H1 (cell line): ENCODE measurements around the gene NEDD4L. TPM values are rescaled to one million over a fixed set of nuclear protein-coding genes. Genes with fewer than 3 reads are reported as not detected.

Experiments used
- FOSL1 ChIP-seq: IDR thresholded peaks from 2 replicates; pipeline ENCODE4 v1.6.1; 2011; ENCODE audit warnings: mild to moderate bottlenecking, low read depth, low read length, moderate library complexity; ENCODE audit not compliant: insufficient read depth
- RXRA ChIP-seq: IDR thresholded peaks from 2 replicates; pipeline ENCODE4 v1.6.1; 2011; ENCODE audit warnings: low read depth, mild to moderate bottlenecking, low read length, moderate library complexity; ENCODE audit not compliant: insufficient read depth
- SP1 ChIP-seq: IDR thresholded peaks from 2 replicates; pipeline ENCODE4 v1.6.1; 2011; ENCODE audit warnings: low read depth, low read length
- polyA plus RNA-seq, 7 experiments: library from polyadenylated mRNA; depleted of rRNA in 3 of 7; stranded (reverse) in 5 of 7; unstranded in 2 of 7; fragments of >200 nt in 5 of 7; fragments of 200-250 nt in 2 of 7; gene quantifications; 1 replicate in 5 of 7; 2 replicates in 1 of 7; 4 replicates in 1 of 7; pipeline versions ENCODE4 v1.2.1 to v1.2.3, GENCODE V29; 2011 to 2013; ENCODE audit warnings: missing spikeins in 2 of 7, mixed read lengths in 2 of 7
- total RNA-seq: library from RNA; stranded (reverse); fragmentation: NEBNext Ultra II Directional; extraction: Animal tissue kit (Norgen Biotek cat#: 25700); gene quantifications from 2 replicates; pipeline ENCODE4 v1.2.1, GENCODE V29; 2021
- TF ChIP-seq, protein P1 (sequence below): fragments of 300-600 bp; sonication (generic); IDR thresholded peaks from 2 replicates; pipeline ENCODE4 v1.7.1; 2012; ENCODE audit warnings: low read length, moderate library complexity, mild to moderate bottlenecking, inconsistent platforms; ENCODE audit not compliant: insufficient replicate concordance

The NEDD4L gene
- total and polyA plus RNA-seq, 2 of the 8 experiments (the other 6 are each of a cell fraction or from before 2014, with no cell fraction given), result 37.3 to 69.8 TPM

DNA sequence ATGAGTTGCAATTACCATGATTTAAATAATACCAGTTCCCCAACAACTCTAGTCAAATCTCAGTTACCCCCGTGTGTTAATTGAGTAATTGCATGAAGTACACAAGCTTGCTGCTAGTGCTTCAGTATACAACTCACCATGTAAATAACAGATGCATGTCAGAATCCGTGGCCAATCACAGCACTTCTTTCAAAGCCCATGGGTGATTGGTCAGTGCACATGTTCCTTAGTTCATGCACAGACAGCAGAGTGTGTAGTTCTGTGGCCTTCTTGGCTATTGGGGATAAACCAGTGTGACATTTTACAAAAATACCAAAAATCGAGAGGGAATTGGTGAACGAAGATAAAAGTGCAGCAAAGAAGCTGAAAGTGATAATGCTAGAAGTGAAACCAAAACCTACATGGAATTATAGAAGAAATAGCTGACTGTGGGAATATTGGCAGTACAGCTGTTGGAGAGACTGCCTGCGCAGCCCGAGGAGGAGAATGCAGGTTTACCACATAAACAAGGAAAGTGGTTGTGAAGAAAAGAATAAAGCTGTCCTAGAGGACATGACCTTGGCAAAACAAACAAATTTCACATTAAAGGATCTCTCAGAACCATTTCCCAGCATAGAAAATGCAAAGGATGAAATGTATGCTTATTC lies 59.4 kb downstream of the NEDD4L start (continued):
- TF ChIP-seq FOSL1, result no peak
- no peak for TF ChIP-seq SP1
- no peak for TF ChIP-seq RXRA
- TF ChIP-seq, protein P1, sequence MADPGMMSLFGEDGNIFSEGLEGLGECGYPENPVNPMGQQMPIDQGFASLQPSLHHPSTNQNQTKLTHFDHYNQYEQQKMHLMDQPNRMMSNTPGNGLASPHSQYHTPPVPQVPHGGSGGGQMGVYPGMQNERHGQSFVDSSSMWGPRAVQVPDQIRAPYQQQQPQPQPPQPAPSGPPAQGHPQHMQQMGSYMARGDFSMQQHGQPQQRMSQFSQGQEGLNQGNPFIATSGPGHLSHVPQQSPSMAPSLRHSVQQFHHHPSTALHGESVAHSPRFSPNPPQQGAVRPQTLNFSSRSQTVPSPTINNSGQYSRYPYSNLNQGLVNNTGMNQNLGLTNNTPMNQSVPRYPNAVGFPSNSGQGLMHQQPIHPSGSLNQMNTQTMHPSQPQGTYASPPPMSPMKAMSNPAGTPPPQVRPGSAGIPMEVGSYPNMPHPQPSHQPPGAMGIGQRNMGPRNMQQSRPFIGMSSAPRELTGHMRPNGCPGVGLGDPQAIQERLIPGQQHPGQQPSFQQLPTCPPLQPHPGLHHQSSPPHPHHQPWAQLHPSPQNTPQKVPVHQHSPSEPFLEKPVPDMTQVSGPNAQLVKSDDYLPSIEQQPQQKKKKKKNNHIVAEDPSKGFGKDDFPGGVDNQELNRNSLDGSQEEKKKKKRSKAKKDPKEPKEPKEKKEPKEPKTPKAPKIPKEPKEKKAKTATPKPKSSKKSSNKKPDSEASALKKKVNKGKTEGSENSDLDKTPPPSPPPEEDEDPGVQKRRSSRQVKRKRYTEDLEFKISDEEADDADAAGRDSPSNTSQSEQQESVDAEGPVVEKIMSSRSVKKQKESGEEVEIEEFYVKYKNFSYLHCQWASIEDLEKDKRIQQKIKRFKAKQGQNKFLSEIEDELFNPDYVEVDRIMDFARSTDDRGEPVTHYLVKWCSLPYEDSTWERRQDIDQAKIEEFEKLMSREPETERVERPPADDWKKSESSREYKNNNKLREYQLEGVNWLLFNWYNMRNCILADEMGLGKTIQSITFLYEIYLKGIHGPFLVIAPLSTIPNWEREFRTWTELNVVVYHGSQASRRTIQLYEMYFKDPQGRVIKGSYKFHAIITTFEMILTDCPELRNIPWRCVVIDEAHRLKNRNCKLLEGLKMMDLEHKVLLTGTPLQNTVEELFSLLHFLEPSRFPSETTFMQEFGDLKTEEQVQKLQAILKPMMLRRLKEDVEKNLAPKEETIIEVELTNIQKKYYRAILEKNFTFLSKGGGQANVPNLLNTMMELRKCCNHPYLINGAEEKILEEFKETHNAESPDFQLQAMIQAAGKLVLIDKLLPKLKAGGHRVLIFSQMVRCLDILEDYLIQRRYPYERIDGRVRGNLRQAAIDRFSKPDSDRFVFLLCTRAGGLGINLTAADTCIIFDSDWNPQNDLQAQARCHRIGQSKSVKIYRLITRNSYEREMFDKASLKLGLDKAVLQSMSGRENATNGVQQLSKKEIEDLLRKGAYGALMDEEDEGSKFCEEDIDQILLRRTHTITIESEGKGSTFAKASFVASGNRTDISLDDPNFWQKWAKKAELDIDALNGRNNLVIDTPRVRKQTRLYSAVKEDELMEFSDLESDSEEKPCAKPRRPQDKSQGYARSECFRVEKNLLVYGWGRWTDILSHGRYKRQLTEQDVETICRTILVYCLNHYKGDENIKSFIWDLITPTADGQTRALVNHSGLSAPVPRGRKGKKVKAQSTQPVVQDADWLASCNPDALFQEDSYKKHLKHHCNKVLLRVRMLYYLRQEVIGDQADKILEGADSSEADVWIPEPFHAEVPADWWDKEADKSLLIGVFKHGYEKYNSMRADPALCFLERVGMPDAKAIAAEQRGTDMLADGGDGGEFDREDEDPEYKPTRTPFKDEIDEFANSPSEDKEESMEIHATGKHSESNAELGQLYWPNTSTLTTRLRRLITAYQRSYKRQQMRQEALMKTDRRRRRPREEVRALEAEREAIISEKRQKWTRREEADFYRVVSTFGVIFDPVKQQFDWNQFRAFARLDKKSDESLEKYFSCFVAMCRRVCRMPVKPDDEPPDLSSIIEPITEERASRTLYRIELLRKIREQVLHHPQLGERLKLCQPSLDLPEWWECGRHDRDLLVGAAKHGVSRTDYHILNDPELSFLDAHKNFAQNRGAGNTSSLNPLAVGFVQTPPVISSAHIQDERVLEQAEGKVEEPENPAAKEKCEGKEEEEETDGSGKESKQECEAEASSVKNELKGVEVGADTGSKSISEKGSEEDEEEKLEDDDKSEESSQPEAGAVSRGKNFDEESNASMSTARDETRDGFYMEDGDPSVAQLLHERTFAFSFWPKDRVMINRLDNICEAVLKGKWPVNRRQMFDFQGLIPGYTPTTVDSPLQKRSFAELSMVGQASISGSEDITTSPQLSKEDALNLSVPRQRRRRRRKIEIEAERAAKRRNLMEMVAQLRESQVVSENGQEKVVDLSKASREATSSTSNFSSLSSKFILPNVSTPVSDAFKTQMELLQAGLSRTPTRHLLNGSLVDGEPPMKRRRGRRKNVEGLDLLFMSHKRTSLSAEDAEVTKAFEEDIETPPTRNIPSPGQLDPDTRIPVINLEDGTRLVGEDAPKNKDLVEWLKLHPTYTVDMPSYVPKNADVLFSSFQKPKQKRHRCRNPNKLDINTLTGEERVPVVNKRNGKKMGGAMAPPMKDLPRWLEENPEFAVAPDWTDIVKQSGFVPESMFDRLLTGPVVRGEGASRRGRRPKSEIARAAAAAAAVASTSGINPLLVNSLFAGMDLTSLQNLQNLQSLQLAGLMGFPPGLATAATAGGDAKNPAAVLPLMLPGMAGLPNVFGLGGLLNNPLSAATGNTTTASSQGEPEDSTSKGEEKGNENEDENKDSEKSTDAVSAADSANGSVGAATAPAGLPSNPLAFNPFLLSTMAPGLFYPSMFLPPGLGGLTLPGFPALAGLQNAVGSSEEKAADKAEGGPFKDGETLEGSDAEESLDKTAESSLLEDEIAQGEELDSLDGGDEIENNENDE, result no peak
